Heart left ventricle (tissue), 16 donors: Measurements from ENCODE around the gene DNAJC27. TPM values are rescaled to one million over a fixed set of nuclear protein-coding genes. Genes with fewer than 3 reads are reported as not detected.

Experiments
- ATAC-seq, 4 donors: fragments of 200-7000 bp; cut with Tn5 transposase; one replicate each; pipeline ENCODE4 v1.9.1; 2020 to 2022; ENCODE audit warnings: moderate library complexity in 4 of 4, mild to moderate bottlenecking in 3 of 4, moderate number of reproducible peaks in 1 of 4
- DNase-seq, 5 donors: peaks; one replicate each; pipeline ENCODE4 v3.0.0-alpha.2; 2020
- H3K27ac ChIP-seq, 12 donors: fragments of 200-600 bp; sonication (generic) in 4 of 12; one replicate each; pipeline versions ENCODE4 v1.5.0 to v1.8.0; 2016 to 2022; ENCODE audit warnings: mild to moderate bottlenecking in 2 of 12
- H3K27me3 ChIP-seq, 9 donors: fragments of 200-600 bp; sonication (generic) in 2 of 9; one replicate each; pipeline versions ENCODE4 v1.5.1 to v1.8.0; 2016 to 2022; ENCODE audit warnings: mild to moderate bottlenecking in 3 of 9
- H3K36me3 ChIP-seq, 9 donors: fragments of 200-600 bp; sonication (generic) in 2 of 9; one replicate each; pipeline versions ENCODE4 v1.5.0 to v1.8.0; 2018 to 2022; ENCODE audit warnings: mild to moderate bottlenecking in 2 of 9
- H3K4me1 ChIP-seq, 12 donors: fragments of 200-600 bp; sonication (generic) in 4 of 12; one replicate each; pipeline versions ENCODE4 v1.5.0 to v1.8.0; 2016 to 2022; ENCODE audit warnings: mild to moderate bottlenecking in 3 of 12
- H3K4me3 ChIP-seq, 12 donors: fragments of 200-600 bp; sonication (generic) in 4 of 12; one replicate each; pipeline versions ENCODE4 v1.5.0 to v1.8.0; 2017 to 2022; ENCODE audit warnings: mild to moderate bottlenecking in 9 of 12, moderate library complexity in 4 of 12
- H3K9me3 ChIP-seq, 12 donors: fragments of 200-600 bp; sonication (generic) in 4 of 12; one replicate each; pipeline versions ENCODE4 v1.5.0 to v1.8.0; 2016 to 2022; ENCODE audit warnings: mild to moderate bottlenecking in 1 of 12
- POLR2A ChIP-seq, 2 donors: fragments of 450-650 bp; IDR thresholded peaks; one replicate each; pipeline ENCODE4 v1.6.1; 2017; ENCODE audit warnings: antibody characterized with exemption in 2 of 2, mild to moderate bottlenecking in 2 of 2, moderate library complexity in 2 of 2
- WGBS, 4 donors: extraction: QIAGEN DNeasy Blood & Tissue Kit in 2 of 4; methylation state at CpG; one replicate each; pipeline versions ENCODE4 v1.1.5 to v1.1.7; 2013 to 2018; 5-methylcytosine and 5-hydroxymethylcytosine counted together
- intact Hi-C, 10 donors: fragments of 100-400 bp; cut with DNase I; formaldehyde crosslinking; loops; one replicate each; pipeline versions ENCODE4 v1.11.1 to v1.14.2; 2022
- polyA plus RNA-seq, 2 donors: library from polyadenylated mRNA; stranded (reverse); fragments of 200-250 nt; gene quantifications; one replicate each; pipeline ENCODE4 v1.2.3, GENCODE V29; 2013
- total RNA-seq, 9 donors: library from RNA; depleted of rRNA in 2 of 9; stranded (reverse); fragments of >200 nt in 2 of 9; fragmentation: NEBNext Ultra II Directional in 3 of 9; extraction: Animal tissue kit (Norgen Biotek cat#: 25700) in 3 of 9; gene quantifications; one replicate each; pipeline versions ENCODE4 v1.1.0 to v1.2.4, GENCODE V29; 2016 to 2023
- TF ChIP-seq, protein P1 (sequence below), 12 donors: fragments of 200-600 bp; sonication (generic) in 4 of 12; IDR thresholded peaks; one replicate each; pipeline versions ENCODE4 v1.5.0 to v1.8.0; 2018 to 2022; ENCODE audit warnings: antibody characterized with exemption in 12 of 12, mild to moderate bottlenecking in 5 of 12
- donor health status: ischemic (EF 13 %, LVEDD 7.1; RV severe dilation, severe dysfunction).
- donor health status: healthy with polysubstance abuse.
- donor health status: DM: no; HTN: yes; CAD: no.
- donor health status: DM: no; HTN: no; CAD: no.
- donor health status: ischemic (EF 25% LVEDD 6.9; RV normal size, moderate dysfunction).
- donor health status: ischemic (EF 25% LVEDD 5.7; RV mildly dilated, moderate dysfunction).
- donor health status: healthy.
- donor health status: DM: yes; HTN: yes; CAD: no.
- donor health status: ischemic (EF 35%, LVEDD 5.7; RV mildly dilated, moderate dysfunction).
- donor health status: nonischemic (EF 11% LVEDD 7.7; RV severe dilation, severe dysfunction).
- donor health status: DM: yes; HTN: yes; CAD: no.
- donor health status: PGD.
- donor health status: ischemic (EF 29% LVEDD 5.4; RV normal size, mild dysfunction).
- donor health status: nonischemic (EF 23%, LVEDD 6.1; RV moderate dilation, normal function).

The DNAJC27 gene
- total and polyA plus RNA-seq, 11 donors: 4.3 to 13.6 (median 8.7) TPM

DNA sequence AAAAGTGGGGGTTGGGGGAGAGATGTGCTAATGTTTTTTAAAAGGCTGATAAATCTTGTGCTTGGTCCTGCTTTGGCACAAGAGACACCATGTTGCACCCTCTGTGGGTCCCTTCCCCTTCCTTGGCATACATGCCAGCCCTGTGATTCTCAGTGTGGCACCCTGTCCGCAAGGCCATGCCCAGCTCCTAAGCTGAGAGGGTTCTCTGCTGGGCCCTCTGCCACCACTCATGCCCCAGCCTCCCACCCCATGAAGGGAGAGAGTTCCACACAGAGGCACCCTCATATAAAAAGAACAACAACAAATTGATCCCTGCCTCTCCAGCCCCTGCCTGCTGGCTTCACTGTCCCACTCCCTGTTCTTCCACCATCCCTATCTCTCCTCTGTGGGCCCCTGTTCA, 49.2 kb downstream of the DNAJC27 start:
- Histone ChIP-seq H3K27me3 (no peaks in the 10 kb centered on the region), H3K4me3 (no peak overlapping the region), H3K36me3 (no peaks in the 10 kb centered on the region), H3K27ac (no peak overlapping the region), H3K9me3 (no peaks in the 10 kb centered on the region), H3K4me1 (peaks cover 0 to 32% (median 12%) of the 10 kb centered on the region in 12 donors)
- no peak for TF ChIP-seq POLR2A (IDR thresholded peaks at IDR 0.05)
- TF ChIP-seq, protein P1, sequence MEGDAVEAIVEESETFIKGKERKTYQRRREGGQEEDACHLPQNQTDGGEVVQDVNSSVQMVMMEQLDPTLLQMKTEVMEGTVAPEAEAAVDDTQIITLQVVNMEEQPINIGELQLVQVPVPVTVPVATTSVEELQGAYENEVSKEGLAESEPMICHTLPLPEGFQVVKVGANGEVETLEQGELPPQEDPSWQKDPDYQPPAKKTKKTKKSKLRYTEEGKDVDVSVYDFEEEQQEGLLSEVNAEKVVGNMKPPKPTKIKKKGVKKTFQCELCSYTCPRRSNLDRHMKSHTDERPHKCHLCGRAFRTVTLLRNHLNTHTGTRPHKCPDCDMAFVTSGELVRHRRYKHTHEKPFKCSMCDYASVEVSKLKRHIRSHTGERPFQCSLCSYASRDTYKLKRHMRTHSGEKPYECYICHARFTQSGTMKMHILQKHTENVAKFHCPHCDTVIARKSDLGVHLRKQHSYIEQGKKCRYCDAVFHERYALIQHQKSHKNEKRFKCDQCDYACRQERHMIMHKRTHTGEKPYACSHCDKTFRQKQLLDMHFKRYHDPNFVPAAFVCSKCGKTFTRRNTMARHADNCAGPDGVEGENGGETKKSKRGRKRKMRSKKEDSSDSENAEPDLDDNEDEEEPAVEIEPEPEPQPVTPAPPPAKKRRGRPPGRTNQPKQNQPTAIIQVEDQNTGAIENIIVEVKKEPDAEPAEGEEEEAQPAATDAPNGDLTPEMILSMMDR (IDR thresholded peaks at IDR 0.05): no peak
- WGBS, 4 donors: 97 to 100% (median 100%) methylated on average over 1 of the region's 1 CpG
- DNase-seq: no peak
- no peak for ATAC-seq
- intact Hi-C loops: loop anchor here in 1 of 10 donors (5.0 to 10.0 kb wide), 2 partner anchors 65 to 508 kb away; no protein-coding TSS in a partner anchor

- WGBS, 4 donors: 36 to 44% (median 42%) methylated on average over 12 to 13 of the region's 13 CpGs
- intact Hi-C loops: loop anchor here in 2 of 10 donors (2.0 to 10.0 kb wide), 3 partner anchors 64 to 506 kb away; no protein-coding TSS in a partner anchor
- H3K27ac ChIP-seq: peak overlapping the region in 7 of 12 donors; percentile 19 to 76 (median 39)
Measured at GRCh38 chr2:24920809-24921441, 50.8 kb downstream of the DNAJC27 start.

GRCh38 chr2:24920098-24920808, 51.5 kb downstream of the DNAJC27 start, which contains the start of gene ADCY3:
TSS of gene ADCY3 (minus strand) at chr2:24920237. CDS start at chr2:24918987, 1,250 bp downstream.
- H3K27me3 ChIP-seq: no peaks in the 10 kb centered on the region
- H3K27ac ChIP-seq: peak within 1 kb of the TSS; percentile 19 to 80 (median 53)
- H3K9me3 ChIP-seq: no peaks in the 10 kb centered on the region
- ATAC-seq (peak in 3 of 4 donors; percentile 54 to 72 (median 64)), DNase-seq (peak in 4 of 5 donors; percentile 53 to 83 (median 60))
- H3K4me1 ChIP-seq: peaks cover 0 to 29% (median 5%) of the 10 kb centered on the region in 12 donors
- H3K4me3 ChIP-seq: peak within 1 kb of the TSS; percentile 36 to 88 (median 64)
- TF ChIP-seq, protein P1 (IDR thresholded peaks at IDR 0.05): no peak
- no peak for TF ChIP-seq POLR2A (IDR thresholded peaks at IDR 0.05)
- H3K36me3 ChIP-seq: no peaks in the 10 kb centered on the region
- 0 to 1% (median 1%) methylated on average over 17 to 103 of the region's 103 CpGs for WGBS, 4 donors
- intact Hi-C loops: loop anchor here in 2 of 10 donors (2.0 to 10.0 kb wide), 3 partner anchors 63 to 505 kb away; no protein-coding TSS in a partner anchor

More at GRCh38 chr2:24920809-24921441, 50.8 kb downstream of the DNAJC27 start:
- peaks cover 0 to 28% (median 5%) of the 10 kb centered on the region in 12 donors for H3K4me1 ChIP-seq
- DNase-seq: no peak
- no peak for ATAC-seq
- no peaks in the 10 kb centered on the region for H3K36me3 ChIP-seq
- peak overlapping the region; percentile 36 to 88 (median 64) for H3K4me3 ChIP-seq
- H3K9me3 ChIP-seq: no peaks in the 10 kb centered on the region
- H3K27me3 ChIP-seq: no peaks in the 10 kb centered on the region
- TF ChIP-seq, protein P1 (IDR thresholded peaks at IDR 0.05): peak in 1 of 12 donors; percentile 12
- TF ChIP-seq POLR2A (IDR thresholded peaks at IDR 0.05): no peak
